ENCODE data around the gene PRRT3. TPM values are rescaled to one million over a fixed set of nuclear protein-coding genes. Genes with fewer than 3 reads are reported as not detected.

The PRRT3 gene
- total RNA-seq, 1 experiment from 2014 or later = 19.5 TPM

DNA sequence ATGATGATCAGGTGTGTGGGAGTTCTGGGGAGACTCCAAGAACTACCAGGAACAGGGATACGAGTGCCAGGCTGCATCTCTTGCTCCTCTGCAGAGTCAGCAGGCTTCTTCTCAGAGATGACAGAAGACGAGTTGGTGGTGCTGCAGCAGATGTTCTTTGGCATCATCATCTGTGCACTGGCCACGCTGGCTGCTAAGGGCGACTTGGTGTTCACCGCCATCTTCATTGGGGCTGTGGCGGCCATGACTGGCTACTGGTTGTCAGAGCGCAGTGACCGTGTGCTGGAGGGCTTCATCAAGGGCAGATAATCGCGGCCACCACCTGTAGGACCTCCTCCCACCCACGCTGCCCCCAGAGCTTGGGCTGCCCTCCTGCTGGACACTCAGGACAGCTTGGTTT, 7.9 kb downstream of the PRRT3 start:
- no peaks in the 10 kb centered on the region for H3K4me1 ChIP-seq (ENCODE audit: insufficient read depth, low read length)
- H3K4ac ChIP-seq (ENCODE audit: low read depth, low read length) = no peak overlapping the region
- Mint-ChIP-seq H3K27me3 (ENCODE audit: low read depth) (peaks cover 7% of the 10 kb centered on the region), H3K4me1 (0 out of 4 replicates have a peak, but pooled peaks cover 0 to 6% of the 10 kb centered on the region in 2 experiments), H3K27ac (no peak overlapping the region), H3K36me3 (ENCODE audit: insufficient read depth in 1 of 3, low read depth in 3 of 3) (peaks cover 2 to 25% (median 15%) of the 10 kb centered on the region in 3 experiments; a peak in 6 of 7 replicates), H3K4me3 (no peak overlapping the region), H3K9me3 (peaks cover 0 to 2% of the 10 kb centered on the region in 2 experiments; a peak in 2 of 5 replicates)
- no peak overlapping the region for H2BK120ac ChIP-seq (ENCODE audit: low read depth, low read length, poor library complexity, severe bottlenecking)
- H3K14ac ChIP-seq (ENCODE audit: insufficient read depth, low read length) = no peak overlapping the region
- no CpG with 5 or more reads among the region's 11 CpGs for WGBS (ENCODE audit: extremely low coverage, insufficient read length, low lambda C conversion rate)
- no peak overlapping the region for H3K23ac ChIP-seq (ENCODE audit: insufficient read length, low read depth, low read length)
- H2BK5ac ChIP-seq (ENCODE audit: insufficient read length, low read length) = no peak overlapping the region
- H4K20me1 ChIP-seq (ENCODE audit: control insufficient read depth, insufficient read depth, insufficient read length) = no peaks in the 10 kb centered on the region
- DNase-seq = no peak
- no peak overlapping the region for H3T11ph ChIP-seq (ENCODE audit: low read length)
- H3K27me3 ChIP-seq (ENCODE audit: insufficient read depth, low read length) = no peaks in the 10 kb centered on the region
- no peak overlapping the region for H2AK5ac ChIP-seq (ENCODE audit: insufficient read length, low read length)
- no peak overlapping the region for H2BK12ac ChIP-seq (ENCODE audit: insufficient read length, low read depth, low read length)
- no peak overlapping the region for H3K18ac ChIP-seq (ENCODE audit: insufficient read length, low read depth, low read length)
- peaks cover 14% of the 10 kb centered on the region for H3K23me2 ChIP-seq (ENCODE audit: insufficient read length, low read depth, low read length, poor library complexity, severe bottlenecking)
- H4K8ac ChIP-seq (replicated peaks; ENCODE audit: insufficient read length, low read depth, low read length) = no peak overlapping the region
- H4K5ac ChIP-seq (ENCODE audit: insufficient read length, low read depth, low read length) = no peak overlapping the region
- no peak overlapping the region for H3K56ac ChIP-seq (ENCODE audit: insufficient read length, low read depth, low read length)
- H3K9me3 ChIP-seq (ENCODE audit: control insufficient read depth, low read depth, low read length) = no peaks in the 10 kb centered on the region
- no peaks in the 10 kb centered on the region for H3K79me2 ChIP-seq (ENCODE audit: insufficient read depth, low read length)
- no peak overlapping the region for H4K91ac ChIP-seq (ENCODE audit: insufficient read length, low read depth, low read length)
- no peak overlapping the region for H2BK20ac ChIP-seq (ENCODE audit: low read depth, low read length, poor library complexity, severe bottlenecking)
- H2AFZ ChIP-seq (ENCODE audit: low read length) = no peak overlapping the region
- no peak overlapping the region for H3K9ac ChIP-seq (ENCODE audit: extremely low read depth, insufficient read length, low read length)
- H3K27ac ChIP-seq (ENCODE audit: insufficient read length, low read depth, low read length) = no peak overlapping the region
- no peak overlapping the region for H2BK15ac ChIP-seq (ENCODE audit: low read depth, low read length)
- H3K79me1 ChIP-seq (ENCODE audit: insufficient read depth, low read depth, low read length, poor library complexity, severe bottlenecking) = no peaks in the 10 kb centered on the region
- no peak overlapping the region for H3K4me2 ChIP-seq (ENCODE audit: insufficient read depth, insufficient read length, low read length)
- TF ChIP-seq, protein P1, sequence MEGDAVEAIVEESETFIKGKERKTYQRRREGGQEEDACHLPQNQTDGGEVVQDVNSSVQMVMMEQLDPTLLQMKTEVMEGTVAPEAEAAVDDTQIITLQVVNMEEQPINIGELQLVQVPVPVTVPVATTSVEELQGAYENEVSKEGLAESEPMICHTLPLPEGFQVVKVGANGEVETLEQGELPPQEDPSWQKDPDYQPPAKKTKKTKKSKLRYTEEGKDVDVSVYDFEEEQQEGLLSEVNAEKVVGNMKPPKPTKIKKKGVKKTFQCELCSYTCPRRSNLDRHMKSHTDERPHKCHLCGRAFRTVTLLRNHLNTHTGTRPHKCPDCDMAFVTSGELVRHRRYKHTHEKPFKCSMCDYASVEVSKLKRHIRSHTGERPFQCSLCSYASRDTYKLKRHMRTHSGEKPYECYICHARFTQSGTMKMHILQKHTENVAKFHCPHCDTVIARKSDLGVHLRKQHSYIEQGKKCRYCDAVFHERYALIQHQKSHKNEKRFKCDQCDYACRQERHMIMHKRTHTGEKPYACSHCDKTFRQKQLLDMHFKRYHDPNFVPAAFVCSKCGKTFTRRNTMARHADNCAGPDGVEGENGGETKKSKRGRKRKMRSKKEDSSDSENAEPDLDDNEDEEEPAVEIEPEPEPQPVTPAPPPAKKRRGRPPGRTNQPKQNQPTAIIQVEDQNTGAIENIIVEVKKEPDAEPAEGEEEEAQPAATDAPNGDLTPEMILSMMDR (conservative IDR thresholded peaks at IDR 0.05) = no peak

Data from H9 (cell line).